ENCODE results near the gene CCDC196.

DNA sequence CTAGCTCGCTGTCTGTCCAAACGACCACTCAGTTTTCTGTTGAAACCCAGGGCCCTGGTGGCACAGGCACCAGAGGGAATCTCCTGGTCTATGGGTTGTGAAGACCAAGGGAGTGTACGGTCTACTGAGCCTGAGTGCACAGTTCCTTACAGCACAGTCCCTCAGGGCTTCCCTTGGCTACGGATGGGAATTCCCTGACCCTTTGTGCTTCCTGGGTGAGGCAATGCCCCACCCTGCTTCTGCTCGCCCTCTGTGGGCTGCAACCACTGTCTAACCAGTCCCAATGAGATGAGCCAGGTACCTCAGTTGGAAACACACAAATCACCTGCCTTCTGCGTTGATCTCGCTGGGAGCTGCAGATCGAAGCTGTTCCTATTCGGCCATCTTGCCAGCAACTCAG is 44.4 kb downstream of the CCDC196 start:
- no peak for TF ChIP-seq POLR2A (IDR thresholded peaks at IDR 0.05)
- TF ChIP-seq, protein P1, sequence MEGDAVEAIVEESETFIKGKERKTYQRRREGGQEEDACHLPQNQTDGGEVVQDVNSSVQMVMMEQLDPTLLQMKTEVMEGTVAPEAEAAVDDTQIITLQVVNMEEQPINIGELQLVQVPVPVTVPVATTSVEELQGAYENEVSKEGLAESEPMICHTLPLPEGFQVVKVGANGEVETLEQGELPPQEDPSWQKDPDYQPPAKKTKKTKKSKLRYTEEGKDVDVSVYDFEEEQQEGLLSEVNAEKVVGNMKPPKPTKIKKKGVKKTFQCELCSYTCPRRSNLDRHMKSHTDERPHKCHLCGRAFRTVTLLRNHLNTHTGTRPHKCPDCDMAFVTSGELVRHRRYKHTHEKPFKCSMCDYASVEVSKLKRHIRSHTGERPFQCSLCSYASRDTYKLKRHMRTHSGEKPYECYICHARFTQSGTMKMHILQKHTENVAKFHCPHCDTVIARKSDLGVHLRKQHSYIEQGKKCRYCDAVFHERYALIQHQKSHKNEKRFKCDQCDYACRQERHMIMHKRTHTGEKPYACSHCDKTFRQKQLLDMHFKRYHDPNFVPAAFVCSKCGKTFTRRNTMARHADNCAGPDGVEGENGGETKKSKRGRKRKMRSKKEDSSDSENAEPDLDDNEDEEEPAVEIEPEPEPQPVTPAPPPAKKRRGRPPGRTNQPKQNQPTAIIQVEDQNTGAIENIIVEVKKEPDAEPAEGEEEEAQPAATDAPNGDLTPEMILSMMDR (IDR thresholded peaks at IDR 0.05): no peak

Measured in body of pancreas (tissue), 4 donors.